ENCODE data around the gene TBCEL.

The TBCEL gene

DNA sequence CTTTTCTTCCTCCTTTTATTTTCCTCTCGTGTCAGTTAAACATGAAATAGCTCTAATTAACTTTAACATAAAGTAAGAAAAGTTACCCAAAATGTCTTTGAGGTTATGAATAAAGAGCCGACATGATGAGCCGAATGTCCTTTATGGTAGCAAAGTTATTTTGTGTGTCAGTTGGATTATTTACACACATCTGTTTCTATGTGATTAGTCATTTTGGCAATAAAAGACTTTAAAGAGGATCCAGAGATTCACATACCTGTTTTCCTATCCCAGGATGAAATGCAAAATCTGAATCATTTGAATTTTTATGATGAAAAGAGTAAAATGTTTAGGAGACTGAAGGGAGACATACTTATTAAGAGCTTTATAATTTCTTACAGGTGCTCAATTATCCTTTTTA, 43.1 kb downstream of the TBCEL start:
- DNase-seq, result no peak

DNA sequence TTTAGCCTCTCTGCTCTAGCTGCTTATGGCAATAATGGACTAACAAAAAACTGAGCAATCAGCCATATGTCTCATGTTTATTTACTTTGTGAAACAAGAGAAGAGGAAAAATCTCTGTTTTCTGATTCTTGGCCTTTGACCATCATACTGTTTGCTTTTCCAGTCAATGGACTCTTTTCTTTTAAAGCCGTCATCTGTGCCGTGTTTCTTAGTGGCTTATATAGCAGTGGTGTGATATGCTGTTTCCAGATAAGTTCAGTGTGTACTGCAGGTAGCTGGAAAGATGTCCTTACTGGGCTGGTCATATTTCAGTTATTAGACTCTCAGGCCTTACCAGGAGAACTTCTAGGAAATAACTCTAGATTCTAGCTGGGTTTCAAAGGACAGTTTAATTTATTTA, 43.6 kb downstream of the TBCEL start:
- DNase-seq, result peak; percentile 5

DNA sequence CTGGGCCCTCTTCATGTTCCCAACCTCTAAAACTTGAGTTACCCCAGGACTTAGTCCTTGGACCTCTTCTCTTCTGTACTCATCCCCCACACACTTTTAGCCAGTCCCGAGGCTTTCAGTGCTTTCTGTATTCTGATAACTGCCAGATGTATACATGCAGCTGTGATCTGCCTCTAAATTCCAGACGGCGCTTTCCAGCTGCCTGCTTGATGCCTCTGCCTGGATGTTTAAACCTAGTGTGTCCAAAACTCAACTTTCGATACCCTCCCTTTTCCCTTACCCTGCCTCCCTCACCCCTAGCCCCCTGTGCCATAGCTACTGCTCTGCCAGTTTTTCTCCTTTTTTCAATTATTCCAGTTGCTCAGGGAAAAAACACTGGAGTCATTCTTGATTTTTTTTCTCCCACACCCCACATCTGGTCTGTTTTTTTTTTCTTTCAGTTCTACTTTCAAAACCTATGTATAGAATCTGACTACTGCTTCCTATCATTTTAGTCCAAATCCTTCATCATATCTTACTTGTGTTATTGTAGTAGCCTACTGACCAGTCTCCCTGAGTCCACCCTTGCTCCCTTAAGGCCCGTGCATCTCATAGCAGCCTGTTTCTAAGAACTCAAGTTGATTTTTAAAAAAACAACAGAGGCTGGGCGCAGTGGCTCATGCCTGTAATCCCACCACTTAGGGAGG, 44.2 kb downstream of the TBCEL start:
- DNase-seq, result peak; percentile 76

DNA sequence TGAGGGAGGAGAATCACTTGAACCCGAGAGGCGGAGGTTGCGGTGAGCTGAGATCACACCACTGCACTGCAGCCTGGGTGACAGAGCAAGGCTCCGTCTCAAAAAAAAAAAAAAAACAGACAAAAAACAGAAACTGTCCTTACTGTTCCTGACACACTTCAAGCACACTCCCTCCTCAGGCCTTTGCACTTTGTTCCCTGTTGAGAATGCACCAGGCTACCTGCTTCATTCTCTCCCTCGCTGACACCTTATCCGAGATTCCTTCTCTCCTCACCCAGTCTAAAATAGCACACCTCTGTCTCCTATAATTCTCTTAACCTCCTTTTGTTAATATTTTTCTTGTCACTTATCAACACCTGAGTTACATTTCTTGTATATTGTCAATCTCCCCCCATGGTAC, 44.9 kb downstream of the TBCEL start:
- no peak for DNase-seq

DNA sequence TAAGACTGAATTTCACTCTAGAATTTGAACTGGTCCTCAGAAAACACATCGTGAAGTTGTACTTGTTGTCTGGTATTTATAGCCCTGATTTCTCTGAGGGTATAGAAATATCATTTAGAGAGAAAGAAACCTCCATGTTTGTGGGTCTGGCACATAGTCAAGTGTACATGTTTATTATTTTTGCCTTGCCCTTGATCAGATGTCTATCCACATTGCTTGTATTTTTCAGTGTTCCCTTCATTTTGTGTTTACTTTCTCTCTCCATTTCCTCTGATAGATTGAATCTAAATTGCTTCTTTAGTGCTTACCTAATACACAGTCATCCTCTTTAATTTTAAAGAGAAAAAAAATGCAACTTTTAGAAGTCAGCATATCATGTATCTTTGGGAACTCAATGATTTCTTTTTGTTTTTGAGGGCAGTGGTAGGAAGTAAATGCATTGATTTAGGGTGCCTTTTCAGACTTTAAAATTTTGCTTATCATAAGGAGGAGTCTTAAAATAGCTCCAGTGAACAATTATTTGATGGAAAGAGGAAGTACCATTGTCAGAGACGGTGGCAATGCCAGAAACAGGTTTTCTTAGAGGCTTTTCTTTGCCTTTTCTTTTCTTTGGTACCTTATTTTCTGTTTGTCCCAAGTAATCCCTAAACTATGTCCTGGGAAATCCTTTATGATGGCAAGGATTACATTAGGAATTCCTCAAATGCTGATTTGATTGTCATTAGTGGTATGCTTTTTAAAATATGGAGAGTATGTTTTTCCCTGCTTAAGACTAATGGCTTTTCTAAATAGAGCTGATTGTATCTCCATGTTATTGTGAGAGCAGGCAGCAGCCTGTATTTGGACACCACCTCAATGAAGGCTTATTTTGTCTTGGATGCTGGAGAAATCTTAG, 47.3 kb downstream of the TBCEL start:
- peak; percentile 48 for DNase-seq

DNA sequence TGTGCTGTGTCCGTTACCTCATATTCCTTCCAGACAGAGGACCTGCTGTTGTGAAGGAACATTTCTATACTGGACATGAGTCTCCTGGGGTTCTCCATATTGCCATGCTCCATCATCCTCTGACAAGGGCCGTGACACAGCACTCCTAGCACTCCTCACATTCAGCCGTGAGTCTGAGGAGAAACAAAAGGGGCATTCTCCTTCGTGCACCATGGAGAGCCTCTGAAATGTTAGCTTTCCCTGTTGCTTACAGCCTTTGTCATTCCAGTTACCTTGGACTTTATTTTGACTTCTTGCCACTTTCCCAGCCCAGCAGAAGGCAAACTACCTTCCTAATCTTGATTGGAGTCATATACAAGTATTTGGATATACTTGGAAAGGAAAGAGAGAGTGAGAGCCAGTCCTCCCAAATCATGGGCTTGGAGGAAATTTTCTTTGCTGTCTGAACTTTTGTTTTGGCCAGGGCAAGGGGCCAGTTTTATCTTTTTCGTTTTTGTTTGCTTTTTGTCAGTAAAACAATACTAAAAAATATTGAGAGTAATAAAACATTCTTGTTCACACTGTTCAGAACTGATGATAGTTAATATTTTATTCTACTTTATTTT, 48.0 kb downstream of the TBCEL start:
- no peak for DNase-seq

DNA sequence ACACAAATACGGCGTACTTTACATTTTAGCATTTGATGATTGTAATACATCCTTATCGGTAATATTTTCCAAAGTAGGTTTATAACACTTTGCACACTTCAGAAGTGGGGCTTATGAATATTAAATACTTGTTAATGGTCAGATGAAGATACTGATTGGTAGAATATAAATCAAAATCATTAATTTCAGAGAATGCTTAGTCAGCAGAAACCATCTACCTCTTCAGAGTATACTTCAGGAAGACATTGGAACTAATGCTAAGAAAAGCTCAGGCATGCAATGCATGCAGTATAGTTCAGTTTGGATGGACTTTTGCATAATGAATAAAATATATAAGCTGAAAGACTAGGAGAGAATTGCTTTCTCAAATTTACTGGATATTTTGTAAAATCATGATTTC, 57.4 kb downstream of the TBCEL start:
- no peak for DNase-seq

DNA sequence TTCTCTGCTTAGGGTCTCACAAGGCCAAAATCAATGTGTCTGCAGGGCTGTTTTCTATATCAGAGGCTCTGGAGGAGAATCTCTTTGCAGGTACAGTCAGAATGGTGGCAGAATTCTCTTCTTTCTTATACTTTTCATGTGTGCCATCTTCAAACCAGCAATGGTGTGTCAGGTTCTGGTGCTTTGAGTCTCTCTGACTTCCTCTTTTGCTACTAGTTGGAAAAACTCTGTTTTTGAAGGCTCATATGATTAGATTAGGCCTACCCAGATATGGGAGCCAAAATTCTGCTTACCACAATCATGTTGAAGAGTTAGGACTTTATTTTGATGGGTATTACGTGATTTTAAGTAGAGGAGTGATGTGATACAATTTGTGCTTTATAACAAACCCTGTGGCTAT, 58.3 kb downstream of the TBCEL start:
- DNase-seq, result no peak

DNA sequence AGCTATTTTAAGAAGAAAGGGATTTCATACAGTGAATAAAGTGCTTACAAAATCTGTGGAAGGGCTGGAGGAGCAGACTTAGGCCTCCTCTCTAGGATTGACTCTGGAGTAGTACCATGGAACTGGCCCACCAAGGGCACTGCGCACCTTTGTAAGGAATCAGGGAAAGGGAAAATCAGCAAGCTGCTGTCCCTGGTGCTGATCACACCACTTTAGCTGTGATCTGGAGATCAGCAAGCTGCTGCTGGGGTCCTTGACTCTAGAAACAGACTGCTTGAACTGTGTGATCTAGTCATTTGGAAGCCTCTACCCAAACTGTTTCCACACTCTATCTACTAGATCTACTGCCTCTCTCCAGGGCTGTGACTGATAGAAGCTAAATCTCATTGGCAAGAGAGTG, 58.8 kb downstream of the TBCEL start:
- DNase-seq, result no peak

DNA sequence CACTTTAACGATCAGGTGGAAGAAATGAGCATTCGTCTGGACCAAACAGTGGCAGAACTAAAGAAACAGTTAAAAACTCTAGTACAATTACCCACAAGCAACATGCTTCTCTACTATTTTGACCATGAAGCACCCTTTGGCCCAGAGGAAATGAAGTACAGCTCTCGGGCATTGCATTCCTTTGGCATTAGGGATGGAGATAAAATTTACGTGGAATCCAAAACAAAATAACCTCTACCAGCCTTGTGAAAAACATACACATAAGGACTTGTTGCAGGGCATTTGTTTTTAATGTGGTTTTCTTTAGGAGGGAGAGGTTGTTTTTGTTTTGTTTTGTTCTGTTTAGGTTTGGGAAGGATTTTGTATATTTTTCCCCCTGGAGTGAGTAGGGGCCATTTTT, 63.0 kb downstream of the TBCEL start:
- DNase-seq, result no peak

DNA sequence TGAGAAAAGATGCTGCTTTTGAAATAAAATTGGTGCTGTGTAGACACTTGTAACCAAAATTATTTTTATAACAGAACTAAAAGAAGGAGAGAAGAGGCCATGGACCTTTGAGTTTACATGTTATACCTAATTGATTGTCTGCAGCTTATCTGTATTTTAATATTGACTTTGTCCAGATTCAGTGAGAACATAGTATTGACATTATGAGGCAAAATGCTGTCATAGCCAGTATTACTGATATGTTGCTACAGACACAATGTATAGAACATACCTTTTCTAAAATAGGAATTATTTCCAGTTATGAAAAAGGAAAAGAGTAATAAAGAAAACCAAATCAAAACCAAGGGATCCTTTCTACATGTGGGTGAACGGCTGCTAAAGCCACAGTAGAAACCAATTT, 65.7 kb downstream of the TBCEL start:
- DNase-seq, result no peak

DNA sequence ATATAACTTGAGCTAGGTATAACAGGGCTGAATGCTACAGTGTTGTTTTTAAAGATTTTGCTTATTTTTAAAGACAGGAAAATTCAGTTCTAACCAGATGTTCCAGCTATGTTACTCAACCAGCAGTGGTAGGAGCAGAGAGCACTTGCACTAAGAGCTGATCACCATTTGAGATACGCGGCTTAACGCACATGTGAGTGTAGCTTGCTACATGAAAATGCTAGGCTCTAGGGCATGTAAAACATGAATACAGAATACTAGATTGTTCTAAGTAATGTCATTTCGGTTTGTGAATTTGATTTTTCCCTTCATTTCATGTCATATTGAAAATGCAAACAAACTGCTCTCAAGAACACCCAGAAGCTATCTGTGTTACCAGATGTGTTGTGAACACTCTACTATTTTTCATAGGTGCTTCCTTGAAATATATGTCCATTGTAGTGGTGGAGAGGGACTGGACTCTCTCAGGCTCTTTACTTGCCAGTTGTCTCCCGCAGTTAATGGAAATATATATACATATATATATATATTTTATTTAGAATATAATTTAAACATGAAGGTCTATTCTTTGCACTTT, 66.3 kb downstream of the TBCEL start:
- no peak for DNase-seq

DNA sequence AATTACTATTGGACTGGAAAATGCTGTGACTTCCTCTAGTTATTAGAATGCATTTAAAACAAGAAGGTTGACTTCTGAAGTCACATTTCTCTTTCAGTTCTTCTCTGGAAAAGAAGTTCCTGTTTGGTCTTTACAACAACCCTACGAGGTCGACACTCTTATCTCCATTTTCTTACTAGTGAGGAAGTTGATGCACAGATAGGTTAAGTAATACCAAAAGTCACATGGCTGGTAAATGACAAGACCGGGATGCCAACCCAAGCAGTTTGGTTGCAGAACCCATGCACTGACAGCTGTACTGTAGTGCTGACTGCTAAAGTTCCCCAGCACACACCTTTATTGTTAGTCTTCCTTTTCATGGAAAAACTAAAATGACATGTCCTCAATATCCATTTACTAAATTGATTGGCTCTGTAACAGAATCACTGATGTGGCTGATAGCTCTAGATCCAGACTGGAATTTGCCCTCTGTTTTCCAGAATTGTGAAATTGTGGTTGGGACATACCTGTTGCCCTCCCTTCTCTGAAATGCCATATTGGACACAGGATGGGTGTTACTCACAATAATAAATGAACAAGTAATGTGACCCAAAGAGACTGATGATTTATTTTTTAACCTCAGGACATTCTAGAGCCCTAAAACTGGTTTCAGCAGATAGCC, 67.7 kb downstream of the TBCEL start:
- DNase-seq, result no peak

DNA sequence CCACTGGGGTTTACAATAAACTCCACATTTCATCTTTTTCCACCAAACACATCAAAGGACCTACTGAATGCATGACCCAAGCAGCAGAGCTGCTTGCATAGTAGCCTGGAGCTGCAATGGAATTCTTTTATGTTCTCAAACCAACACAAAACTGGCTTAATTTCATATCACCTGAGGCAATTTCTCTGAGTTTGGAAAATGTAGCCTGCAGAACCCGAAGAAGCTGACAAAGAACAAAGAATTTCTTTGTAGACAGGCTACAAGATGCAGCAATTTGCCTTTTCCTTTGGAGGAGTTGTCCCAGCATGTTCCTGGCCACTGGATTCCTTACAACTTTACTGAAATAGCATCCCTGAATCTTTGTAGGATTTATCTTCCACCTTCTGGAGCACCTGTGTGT, 71.7 kb downstream of the TBCEL start:
- DNase-seq, result no peak

DNA sequence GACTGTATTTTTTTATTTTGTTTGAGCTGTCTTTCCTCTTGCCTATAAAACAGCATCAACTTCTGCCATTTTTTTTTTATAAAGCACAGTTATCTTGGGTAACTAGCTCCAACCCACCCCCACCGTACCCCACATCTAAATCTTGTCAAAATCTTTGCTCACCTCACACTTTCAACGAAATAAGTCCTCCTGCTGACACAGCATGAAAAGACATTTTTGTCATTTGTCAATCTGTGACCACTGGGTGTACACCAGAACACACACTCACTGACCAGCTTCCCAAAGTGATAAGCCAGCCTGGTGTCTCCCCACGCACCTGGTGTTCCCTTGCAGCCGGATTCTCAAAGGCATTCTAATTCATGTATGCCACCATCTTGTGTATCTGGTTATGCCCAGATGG, 75.5 kb downstream of the TBCEL start:
- no peak for DNase-seq

DNA sequence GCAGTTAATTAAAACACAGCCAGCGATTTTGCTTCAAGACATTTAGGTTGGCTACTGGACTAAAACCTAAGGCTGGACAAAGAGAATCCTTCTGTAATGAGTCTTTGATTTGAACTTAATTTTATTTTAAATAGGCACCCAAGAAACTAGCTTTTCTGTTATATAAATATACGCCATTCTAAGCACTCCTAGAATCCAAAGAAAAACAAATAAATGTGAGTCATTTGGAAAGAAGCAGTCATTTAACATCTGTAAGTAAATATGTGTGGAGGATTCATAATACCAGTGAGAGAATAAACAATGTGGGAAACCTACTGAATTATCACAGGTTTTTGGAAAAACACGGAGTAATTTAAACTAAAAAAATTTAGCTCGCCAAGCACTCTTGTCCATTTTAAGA, 76.0 kb downstream of the TBCEL start:
- DNase-seq, result no peak

DNA sequence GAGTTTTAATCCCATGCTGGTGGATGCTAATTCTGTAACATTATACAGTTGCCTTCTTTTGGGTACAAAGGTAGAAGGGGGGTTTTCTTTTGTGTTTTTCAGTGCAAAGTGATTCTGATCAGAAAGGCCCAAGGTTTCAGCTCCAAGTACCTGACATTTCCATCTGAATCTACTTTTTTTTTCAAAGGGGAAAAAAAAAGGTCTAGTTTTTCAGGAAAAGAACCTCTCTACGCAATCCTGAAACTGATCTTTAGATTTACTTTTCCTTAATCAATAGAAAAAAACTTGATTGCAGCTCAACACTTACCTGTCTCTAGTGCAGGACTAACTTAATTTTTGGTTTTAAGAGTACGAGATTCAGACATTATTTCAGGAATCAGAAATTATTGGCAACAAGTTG, 77.0 kb downstream of the TBCEL start, which contains the start of gene TECTA:
Gene TECTA, plus strand, starts transcription at position 301 of the 400 bp plus-strand sequence. CDS start 1,423 bp downstream, outside the sequence.
- no peak for DNase-seq

DNA sequence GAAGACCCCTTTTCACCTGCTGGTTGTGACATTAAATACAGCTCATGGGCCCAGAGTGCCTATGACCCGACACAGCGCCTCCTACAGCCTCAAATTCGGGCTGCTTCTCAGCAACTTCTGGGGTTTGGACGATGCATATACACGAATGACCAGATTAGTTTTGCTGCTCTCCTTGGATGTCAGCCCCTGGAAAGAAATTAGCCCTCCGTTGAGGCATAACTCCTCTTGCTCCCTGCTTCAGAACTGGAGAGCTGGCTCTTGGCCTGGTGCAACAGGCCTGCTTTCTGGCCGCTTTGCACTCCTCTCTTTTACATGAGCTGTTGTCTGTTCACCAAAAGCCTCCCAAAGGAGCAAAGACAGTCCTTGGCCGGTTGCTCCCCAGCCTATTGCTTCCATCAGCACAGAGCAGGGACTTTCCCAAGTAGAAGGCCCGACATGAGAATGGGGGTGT, 80.4 kb downstream of the TBCEL start:
- DNase-seq, result no peak

DNA sequence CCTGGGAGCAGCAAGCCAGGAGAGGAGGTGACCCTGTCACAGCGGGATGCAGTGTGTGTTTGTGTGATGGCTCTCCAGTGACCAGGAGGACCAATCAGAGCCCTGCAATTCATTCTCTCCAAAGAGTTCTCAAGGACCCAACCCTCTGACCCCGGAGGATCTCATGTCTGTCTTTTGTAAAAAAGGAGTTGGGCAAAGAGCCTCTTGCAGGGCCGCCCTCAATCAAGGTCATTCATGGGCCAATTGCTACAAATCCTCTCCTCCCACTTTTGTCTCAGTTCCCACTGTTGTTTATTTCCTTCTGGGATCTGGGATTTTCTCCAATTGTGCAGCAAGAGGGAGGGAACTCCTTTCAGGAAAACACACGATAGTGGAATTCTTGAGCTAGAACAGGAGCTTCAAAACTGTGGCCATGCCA, 81.2 kb downstream of the TBCEL start:
- no peak for DNase-seq

DNA sequence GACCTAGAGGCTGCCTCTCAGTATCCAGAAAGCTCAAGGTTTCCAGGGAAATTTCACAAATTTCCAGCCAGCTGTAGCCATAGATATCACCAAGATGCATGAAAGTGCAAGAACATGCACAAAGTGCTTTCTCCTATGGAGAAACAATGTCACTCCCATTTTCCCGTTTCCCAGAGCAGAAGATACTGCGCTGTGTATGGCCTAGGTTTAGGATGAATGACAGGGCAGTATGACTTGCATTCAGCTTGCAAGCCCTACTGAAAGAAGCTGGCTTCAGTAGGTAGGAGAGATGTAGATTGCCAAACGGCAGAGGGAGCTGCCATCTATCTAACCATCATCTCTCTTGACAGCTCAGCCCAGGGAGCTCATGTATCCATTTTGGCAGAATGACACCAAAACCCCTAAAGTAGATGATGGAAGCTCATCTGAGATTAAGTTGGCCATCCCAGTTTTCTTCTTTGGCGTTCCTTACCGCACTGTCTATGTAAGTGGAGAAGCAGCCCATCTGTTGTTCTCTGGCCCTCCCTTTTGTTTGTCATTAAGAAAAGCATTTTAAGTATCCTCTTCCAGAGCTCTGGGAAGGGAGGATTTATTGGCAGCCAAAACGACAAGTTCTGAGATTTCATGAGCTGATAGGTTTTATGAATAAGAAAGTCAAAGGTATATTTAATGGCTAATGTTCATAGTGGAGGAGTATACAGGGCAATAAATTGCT, 81.7 kb downstream of the TBCEL start:
- peak; percentile 13 for DNase-seq

DNA sequence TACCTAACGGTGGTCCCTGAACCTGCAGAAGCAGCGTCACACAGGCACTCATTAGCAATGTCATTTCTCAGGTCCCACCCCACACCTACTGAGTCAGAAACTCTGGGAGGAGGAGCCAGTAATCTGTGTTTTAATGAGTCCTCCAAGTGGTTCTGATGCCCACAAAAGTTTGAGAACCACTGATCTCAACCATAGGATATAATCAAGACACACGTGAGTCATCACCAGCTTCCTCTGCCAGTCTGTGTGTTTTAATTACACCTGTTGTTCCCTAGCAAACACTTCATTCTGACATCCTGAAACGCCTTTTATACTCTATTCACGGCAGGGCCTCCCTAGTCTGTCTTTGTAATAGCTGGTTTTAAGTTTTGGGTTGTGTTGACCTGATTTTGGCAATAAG, 82.9 kb downstream of the TBCEL start:
- no peak for DNase-seq

DNA sequence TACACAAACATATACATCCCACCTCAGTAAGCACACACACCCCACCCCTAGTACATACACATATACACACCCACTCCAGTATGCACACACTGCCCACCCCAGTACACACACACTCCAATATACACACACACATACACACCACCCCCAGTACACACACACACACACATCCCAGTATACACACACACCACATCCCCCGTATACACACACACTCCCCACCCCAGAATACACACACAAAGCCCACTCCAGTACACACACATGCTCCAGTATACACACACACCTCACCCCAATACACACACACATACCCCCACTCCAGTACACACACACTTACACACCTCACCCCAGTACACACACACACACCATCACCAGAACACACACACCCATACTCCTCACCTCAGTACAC, 84.5 kb downstream of the TBCEL start:
- no peak for DNase-seq

Measured in RPMI8226 (cell line).